ENCODE data around the gene ITIH5. TPM values are rescaled to one million over a fixed set of nuclear protein-coding genes. Genes with fewer than 3 reads are reported as not detected.

Gene ITIH5
- polyA plus RNA-seq, 3 donors: not detected

- H3K4me1 ChIP-seq (ENCODE audit: control insufficient read depth in 1 of 2, insufficient read depth in 2 of 2, low read length in 2 of 2): no peaks in the 10 kb centered on the region
- no peak overlapping the region for H3K4me2 ChIP-seq (replicated peaks; ENCODE audit: extremely low read depth, low read length, poor library complexity, severe bottlenecking)
- H3K27ac Mint-ChIP-seq: no peak overlapping the region
- no peak for TF ChIP-seq CTCF (IDR thresholded peaks at IDR 0.05)
- no peaks in the 10 kb centered on the region for H3K36me3 Mint-ChIP-seq
- no peak for DNase-seq
- no peak overlapping the region for H2AFZ ChIP-seq (ENCODE audit: insufficient read depth, low read depth, low read length, poor library complexity, severe bottlenecking)
- no peaks in the 10 kb centered on the region for H3K36me3 ChIP-seq (replicated peaks in 1 of 2; ENCODE audit: control insufficient read depth in 1 of 2, insufficient read depth in 2 of 2, low read length in 2 of 2)
- H3K9me3 Mint-ChIP-seq: peaks cover 0 to 1% (median 0%) of the 10 kb centered on the region in 7 donors
- peaks cover 2 to 7% (median 3%) of the 10 kb centered on the region in 3 donors for H3K27me3 Mint-ChIP-seq (ENCODE audit: low read depth in 3 of 3)
- peaks cover 3% of the 10 kb centered on the region for H3K4me1 Mint-ChIP-seq
- H3K9me3 ChIP-seq (replicated peaks in 1 of 2; ENCODE audit: control insufficient read depth in 1 of 2, insufficient read depth in 1 of 2, low read length in 2 of 2): no peaks in the 10 kb centered on the region
- H3K79me2 ChIP-seq (ENCODE audit: insufficient read depth, low read length): no peaks in the 10 kb centered on the region
- no peak overlapping the region for H3K27ac ChIP-seq (ENCODE audit: low read depth in 1 of 2, low read length in 2 of 2)
- no peak overlapping the region for H3K4me3 ChIP-seq (replicated peaks in 1 of 3; ENCODE audit: low read depth in 2 of 3, low read length in 3 of 3)
- H4K20me1 ChIP-seq (ENCODE audit: insufficient read depth, low read length): no peaks in the 10 kb centered on the region
- H3K27me3 ChIP-seq (ENCODE audit: control insufficient read depth in 2 of 2, insufficient read depth in 2 of 2, low read length in 2 of 2): no peaks in the 10 kb centered on the region
- intact Hi-C loops (cut with micrococcal nuclease): no loop called here
- no peak overlapping the region for H3K4me3 Mint-ChIP-seq
- no peak overlapping the region for H3K9ac ChIP-seq (ENCODE audit: insufficient read depth, low read length, poor library complexity, severe bottlenecking)
- 100% methylated on average over 2 of the region's 9 CpGs for WGBS (ENCODE audit: insufficient coverage)
Observed at GRCh38 chr10:7590271-7590670, 76.5 kb downstream of the ITIH5 start.

- no peaks in the 10 kb centered on the region for H3K36me3 ChIP-seq (replicated peaks in 1 of 2; ENCODE audit: control insufficient read depth in 1 of 2, insufficient read depth in 2 of 2, low read length in 2 of 2)
- H3K4me3 ChIP-seq (replicated peaks in 1 of 3; ENCODE audit: low read depth in 2 of 3, low read length in 3 of 3): no peak overlapping the region
- Mint-ChIP-seq H3K36me3 (no peaks in the 10 kb centered on the region), H3K27me3 (ENCODE audit: low read depth in 3 of 3) (peaks cover 3 to 5% (median 4%) of the 10 kb centered on the region in 3 donors), H3K9me3 (peaks cover 0 to 1% (median 0%) of the 10 kb centered on the region in 7 donors), H3K4me1 (peaks cover 3% of the 10 kb centered on the region), H3K4me3 (no peak overlapping the region), H3K27ac (no peak overlapping the region)
- no peak overlapping the region for H3K27ac ChIP-seq (ENCODE audit: low read depth in 1 of 2, low read length in 2 of 2)
- H2AFZ ChIP-seq (ENCODE audit: insufficient read depth, low read depth, low read length, poor library complexity, severe bottlenecking): no peak overlapping the region
- DNase-seq: no peak
- H3K9me3 ChIP-seq (replicated peaks in 1 of 2; ENCODE audit: control insufficient read depth in 1 of 2, insufficient read depth in 1 of 2, low read length in 2 of 2): no peaks in the 10 kb centered on the region
- TF ChIP-seq CTCF (IDR thresholded peaks at IDR 0.05): no peak
- no peak overlapping the region for H3K4me2 ChIP-seq (replicated peaks; ENCODE audit: extremely low read depth, low read length, poor library complexity, severe bottlenecking)
- no peaks in the 10 kb centered on the region for H3K4me1 ChIP-seq (ENCODE audit: control insufficient read depth in 1 of 2, insufficient read depth in 2 of 2, low read length in 2 of 2)
- WGBS (ENCODE audit: insufficient coverage): 94% methylated on average over 9 of the region's 10 CpGs
- no peak overlapping the region for H3K9ac ChIP-seq (ENCODE audit: insufficient read depth, low read length, poor library complexity, severe bottlenecking)
- no peaks in the 10 kb centered on the region for H3K27me3 ChIP-seq (ENCODE audit: control insufficient read depth in 2 of 2, insufficient read depth in 2 of 2, low read length in 2 of 2)
- no peaks in the 10 kb centered on the region for H4K20me1 ChIP-seq (ENCODE audit: insufficient read depth, low read length)
- intact Hi-C loops (cut with micrococcal nuclease): no loop called here
- H3K79me2 ChIP-seq (ENCODE audit: insufficient read depth, low read length): no peaks in the 10 kb centered on the region
Observed at GRCh38 chr10:7589748-7590147, 77.0 kb downstream of the ITIH5 start.
